VCaP (cell line): Measurements from ENCODE around the gene TSPAN32.
"Not testable (repeated sequence)": the region's sequence is repeated elsewhere in the genome, so short reads cannot be mapped to it uniquely, and the experiment has no call there.

Source experiments
- H3K27ac ChIP-seq: fragments of 450-650 bp; 2 replicates; pipeline ENCODE4 v1.5.1; 2017
- CTCF ChIP-seq: fragments of 450-650 bp; conservative IDR thresholded peaks from 2 replicates; pipeline ENCODE4 v1.5.1; 2017; ENCODE audit warnings: mild to moderate bottlenecking, moderate library complexity

Gene TSPAN32

DNA sequence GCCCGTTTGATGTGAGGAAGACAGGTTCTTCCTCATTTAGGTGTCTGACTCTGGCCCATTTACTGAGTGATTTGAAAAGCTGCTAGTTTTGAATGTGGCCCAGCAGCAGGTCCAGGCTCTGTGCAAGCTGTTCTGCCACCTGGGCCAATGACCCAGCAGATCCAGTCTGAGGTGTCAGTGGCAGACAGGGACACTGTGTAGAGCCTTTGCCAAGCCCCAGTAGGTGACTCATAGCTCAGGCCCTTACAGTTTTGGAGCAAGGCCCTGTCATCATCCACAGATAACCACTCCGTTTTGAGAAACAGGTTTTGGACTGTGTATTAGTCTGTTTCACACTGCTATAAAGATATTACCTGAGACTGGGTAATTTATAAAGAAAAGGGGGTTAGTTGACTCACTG is 23.9 kb downstream of the TSPAN32 start:
- H3K27ac ChIP-seq, result no peak overlapping the region
- no peak for TF ChIP-seq CTCF

- TF ChIP-seq CTCF, result no peak
- no peak overlapping the region for H3K27ac ChIP-seq
Observed at GRCh38 chr11:2327032-2327431, 25.2 kb downstream of the TSPAN32 start.

DNA sequence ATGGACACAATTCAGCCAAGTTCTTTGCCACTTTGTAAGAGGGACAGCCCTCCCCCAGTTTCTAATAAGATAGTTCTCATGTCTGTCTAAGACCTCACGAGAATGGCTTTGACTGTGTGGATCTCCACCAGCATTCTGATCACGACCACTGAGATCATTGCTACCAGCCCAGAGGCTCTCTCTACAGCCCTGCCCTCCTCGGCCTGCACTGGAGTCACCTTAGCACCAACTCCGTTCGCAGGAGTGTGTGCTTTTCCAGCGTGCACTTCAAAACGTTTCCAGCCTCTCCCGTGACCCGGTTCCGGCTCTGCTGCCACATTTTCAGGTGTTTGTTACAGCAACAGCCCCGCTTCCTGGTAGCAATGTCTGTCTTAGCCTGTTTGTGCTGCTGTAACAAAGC is 26.2 kb downstream of the TSPAN32 start:
- no peak overlapping the region for H3K27ac ChIP-seq
- TF ChIP-seq CTCF, result no peak

DNA sequence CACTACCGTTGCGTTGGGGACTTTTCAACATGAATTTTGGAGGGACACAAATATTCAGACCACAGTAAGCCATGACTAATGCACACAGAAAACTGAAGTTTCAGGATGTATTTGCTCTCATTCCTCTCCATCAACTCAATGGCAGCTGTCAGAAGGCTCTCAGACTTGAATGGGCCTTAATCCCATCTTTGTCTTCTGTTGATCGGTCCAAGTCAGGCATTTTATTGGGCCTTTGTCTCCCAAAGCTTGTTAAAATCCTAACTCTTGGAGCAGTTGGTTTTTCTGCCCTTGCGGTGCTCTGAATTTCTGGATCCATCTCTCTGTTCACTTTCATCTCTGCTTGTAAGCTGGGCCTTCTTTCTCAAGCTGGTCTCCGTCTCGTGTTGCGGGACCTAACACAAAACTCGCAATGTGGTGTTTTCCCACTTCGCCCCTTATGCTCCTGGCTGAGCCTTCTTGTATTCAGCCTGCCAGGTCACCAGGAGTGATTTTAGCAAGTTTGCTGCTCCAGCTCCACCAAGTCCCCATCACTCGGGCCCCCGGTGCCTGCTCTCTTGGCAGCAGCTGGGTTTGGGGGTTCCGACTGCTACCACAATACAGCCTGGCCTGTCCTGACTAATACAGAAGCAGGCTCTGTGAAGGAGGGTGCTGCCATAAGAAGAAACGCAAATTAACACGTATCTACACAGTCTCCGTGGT is 27.0 kb downstream of the TSPAN32 start:
- TF ChIP-seq CTCF, result no peak
- no peak overlapping the region for H3K27ac ChIP-seq

DNA sequence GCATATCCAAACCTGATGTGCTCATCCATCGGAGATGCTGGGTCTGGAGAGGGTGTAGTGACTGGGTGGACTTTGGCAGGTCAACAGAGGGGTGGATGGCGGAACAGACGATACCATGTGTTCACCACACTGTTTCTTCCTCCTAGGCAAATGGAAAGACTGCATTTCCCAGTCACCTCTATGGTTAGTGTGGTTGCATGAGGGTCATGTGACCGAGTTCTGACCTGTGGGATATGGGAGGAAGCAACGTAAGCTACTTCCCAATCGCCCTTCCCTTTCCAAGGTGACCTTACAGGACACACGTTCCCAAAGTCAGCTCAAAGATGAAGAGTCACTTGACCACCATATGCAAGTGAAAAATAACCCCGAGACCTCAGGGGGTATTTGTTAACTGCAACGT is 27.7 kb downstream of the TSPAN32 start:
- H3K27ac ChIP-seq, result no peak overlapping the region
- no peak for TF ChIP-seq CTCF

DNA sequence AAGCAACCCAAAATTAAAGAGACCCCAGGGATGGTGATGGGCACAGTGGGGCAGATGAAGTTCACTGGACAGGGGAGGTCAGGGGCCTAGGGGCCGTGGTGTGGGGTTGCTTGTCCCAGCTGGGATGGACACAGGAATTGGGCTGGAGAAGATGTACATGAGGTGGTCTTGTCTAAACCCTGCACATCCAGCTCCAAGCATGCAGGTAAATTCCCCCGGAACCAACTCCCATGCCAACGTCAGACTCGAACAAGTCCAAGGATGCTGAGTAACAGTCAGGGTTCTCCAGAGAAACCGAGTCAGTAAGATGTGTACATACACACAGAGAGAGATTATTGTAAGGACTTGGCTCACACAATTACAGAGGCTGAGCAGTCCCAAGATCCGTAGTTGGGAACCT is 28.9 kb downstream of the TSPAN32 start:
- no peak for TF ChIP-seq CTCF
- H3K27ac ChIP-seq, result no peak overlapping the region

GRCh38 chr11:2331404-2331803 is 29.6 kb downstream of the TSPAN32 start:
- H3K27ac ChIP-seq, result no peak overlapping the region
- TF ChIP-seq CTCF, result no peak

- not testable (repeated sequence) for H3K27ac ChIP-seq
Observed at GRCh38 chr11:2332569-2332968, 30.8 kb downstream of the TSPAN32 start.

GRCh38 chr11:2333486-2334205 is 31.8 kb downstream of the TSPAN32 start:
- not testable (repeated sequence) for H3K27ac ChIP-seq

DNA sequence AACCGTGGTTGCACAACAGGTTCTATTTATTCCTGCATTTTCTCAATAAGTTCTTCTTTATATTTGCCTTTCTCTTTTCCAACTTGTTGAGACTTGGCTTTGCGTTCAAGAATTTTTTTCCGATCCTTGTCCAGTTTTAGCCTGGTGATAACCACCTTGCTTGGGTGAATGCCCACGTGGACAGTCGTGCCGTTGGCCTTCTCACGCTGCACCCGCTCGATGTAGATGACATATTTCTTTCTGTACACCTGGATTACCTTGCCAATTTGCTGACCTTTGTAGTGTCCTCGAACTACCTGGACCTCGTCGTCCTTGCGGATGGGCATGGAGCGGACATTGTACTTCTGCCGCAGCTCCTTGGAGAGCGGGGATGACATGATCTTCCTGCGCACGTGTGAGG is 33.5 kb downstream of the TSPAN32 start:
- not testable (repeated sequence) for H3K27ac ChIP-seq

DNA sequence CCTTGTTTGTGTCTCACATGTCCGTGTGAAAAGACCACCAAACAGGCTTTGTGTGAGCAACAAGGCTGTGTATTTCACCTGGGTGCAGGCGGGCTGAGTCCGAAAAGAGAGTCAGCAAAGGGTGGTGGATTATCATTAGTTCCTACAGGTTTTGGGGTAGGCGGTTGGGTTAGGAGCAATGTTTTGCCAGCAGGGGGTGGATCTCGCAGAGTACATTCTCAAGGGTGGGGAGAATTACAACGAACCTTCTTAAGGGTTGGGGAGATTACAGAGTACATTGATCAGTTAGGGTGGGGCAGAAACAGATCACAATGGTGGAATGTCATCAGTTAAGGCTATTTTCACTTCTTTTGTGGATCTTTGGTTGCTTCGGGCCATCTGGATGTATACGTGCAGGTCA is 36.9 kb downstream of the TSPAN32 start:
- not testable (repeated sequence) for H3K27ac ChIP-seq
